ENCODE data around the gene PDE7B. TPM values are rescaled to one million over a fixed set of nuclear protein-coding genes. Genes with fewer than 3 reads are reported as not detected.

PDE7B gene
- total RNA-seq, 1 experiment from 2014 or later: not detected

DNA sequence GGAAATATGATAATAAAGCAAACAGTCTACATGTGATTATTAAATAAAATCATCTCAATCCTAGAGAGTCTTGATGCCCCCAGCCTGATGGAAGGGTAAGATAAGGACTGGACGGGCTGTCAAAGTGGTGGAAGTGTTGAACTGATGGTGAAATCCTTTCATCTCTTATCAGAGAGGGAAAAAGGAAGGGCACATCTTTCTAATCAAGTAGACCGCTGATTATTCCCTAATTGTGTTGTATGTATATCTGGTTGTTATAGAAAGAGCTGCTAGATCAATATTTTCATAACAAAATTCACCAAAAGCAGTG lies 184.5 kb downstream of the PDE7B start:
- no peak overlapping the region for H3K4me2 ChIP-seq (ENCODE audit: low read depth, low read length, poor library complexity, severe bottlenecking)

DNA sequence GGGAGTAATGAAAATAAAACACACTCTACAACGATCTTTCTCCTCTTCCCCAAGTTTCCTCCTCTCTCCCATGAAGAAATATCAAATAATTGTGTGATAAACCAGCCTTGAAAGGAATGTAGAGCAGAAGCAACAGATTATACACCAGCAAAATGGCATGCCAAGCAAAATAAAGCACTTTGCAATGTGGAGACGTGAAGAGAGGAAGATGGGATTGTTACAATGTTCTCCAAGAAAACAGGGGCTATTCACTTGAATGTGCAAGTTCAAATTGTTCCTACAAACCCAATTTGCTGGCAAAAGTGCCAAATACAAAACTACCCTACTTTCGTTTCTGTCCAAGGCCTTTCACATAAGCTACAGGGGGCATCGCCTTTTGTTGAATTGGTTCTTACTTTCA lies 185.1 kb downstream of the PDE7B start:
- H3K79me2 ChIP-seq (ENCODE audit: low read length): no peaks in the 10 kb centered on the region
- H2AFZ ChIP-seq (ENCODE audit: low read length): no peak overlapping the region
- H3K4me3 ChIP-seq (ENCODE audit: low read length): no peak overlapping the region
- H3K4me1 ChIP-seq (ENCODE audit: low read length): no peaks in the 10 kb centered on the region
- H3K27me3 ChIP-seq (ENCODE audit: low read length): no peaks in the 10 kb centered on the region
- no peak overlapping the region for H3K27ac ChIP-seq (ENCODE audit: low read length)
- H3K4me2 ChIP-seq (ENCODE audit: low read depth, low read length, poor library complexity, severe bottlenecking): no peak overlapping the region
- no peak for DNase-seq
- no peaks in the 10 kb centered on the region for H4K20me1 ChIP-seq (ENCODE audit: insufficient read depth, low read depth, low read length)
- H3K36me3 ChIP-seq (ENCODE audit: insufficient read depth, low read length): no peaks in the 10 kb centered on the region
- H3K9ac ChIP-seq (ENCODE audit: low read length): no peak overlapping the region
- H3K9me2 ChIP-seq (replicated peaks; ENCODE audit: insufficient read depth, low read length): no peaks in the 10 kb centered on the region
- no peaks in the 10 kb centered on the region for H3K9me3 ChIP-seq (ENCODE audit: low read length)

More for the DNA sequence above, 184.5 kb downstream of the PDE7B start:
- no peak overlapping the region for H3K4me3 ChIP-seq (ENCODE audit: low read length)
- no peak overlapping the region for H3K27ac ChIP-seq (ENCODE audit: low read length)
- no peaks in the 10 kb centered on the region for H3K36me3 ChIP-seq (ENCODE audit: insufficient read depth, low read length)
- no peaks in the 10 kb centered on the region for H4K20me1 ChIP-seq (ENCODE audit: insufficient read depth, low read depth, low read length)
- no peaks in the 10 kb centered on the region for H3K27me3 ChIP-seq (ENCODE audit: low read length)
- H3K9ac ChIP-seq (ENCODE audit: low read length): no peak overlapping the region
- no peak overlapping the region for H2AFZ ChIP-seq (ENCODE audit: low read length)
- no peaks in the 10 kb centered on the region for H3K4me1 ChIP-seq (ENCODE audit: low read length)
- DNase-seq: no peak
- no peaks in the 10 kb centered on the region for H3K79me2 ChIP-seq (ENCODE audit: low read length)
- no peaks in the 10 kb centered on the region for H3K9me2 ChIP-seq (replicated peaks; ENCODE audit: insufficient read depth, low read length)
- no peaks in the 10 kb centered on the region for H3K9me3 ChIP-seq (ENCODE audit: low read length)

GRCh38 chr6:136037242-136037875 lies 185.9 kb downstream of the PDE7B start:
- no peak for DNase-seq
- no peaks in the 10 kb centered on the region for H3K9me2 ChIP-seq (replicated peaks; ENCODE audit: insufficient read depth, low read length)
- no peak overlapping the region for H3K9ac ChIP-seq (ENCODE audit: low read length)
- H3K4me1 ChIP-seq (ENCODE audit: low read length): no peaks in the 10 kb centered on the region
- H2AFZ ChIP-seq (ENCODE audit: low read length): no peak overlapping the region
- no peak overlapping the region for H3K27ac ChIP-seq (ENCODE audit: low read length)
- no peaks in the 10 kb centered on the region for H3K79me2 ChIP-seq (ENCODE audit: low read length)
- H3K4me2 ChIP-seq (ENCODE audit: low read depth, low read length, poor library complexity, severe bottlenecking): no peak overlapping the region
- no peaks in the 10 kb centered on the region for H4K20me1 ChIP-seq (ENCODE audit: insufficient read depth, low read depth, low read length)
- no peaks in the 10 kb centered on the region for H3K27me3 ChIP-seq (ENCODE audit: low read length)
- no peaks in the 10 kb centered on the region for H3K36me3 ChIP-seq (ENCODE audit: insufficient read depth, low read length)
- H3K4me3 ChIP-seq (ENCODE audit: low read length): no peak overlapping the region
- no peaks in the 10 kb centered on the region for H3K9me3 ChIP-seq (ENCODE audit: low read length)

GRCh38 chr6:136037876-136038460 lies 186.5 kb downstream of the PDE7B start:
- Histone ChIP-seq H3K4me3 (ENCODE audit: low read length) (no peak overlapping the region), H3K9me2 (replicated peaks; ENCODE audit: insufficient read depth, low read length) (no peaks in the 10 kb centered on the region), H3K9me3 (ENCODE audit: low read length) (no peaks in the 10 kb centered on the region), H3K79me2 (ENCODE audit: low read length) (no peaks in the 10 kb centered on the region), H3K4me1 (ENCODE audit: low read length) (no peaks in the 10 kb centered on the region), H2AFZ (ENCODE audit: low read length) (no peak overlapping the region), H3K27ac (ENCODE audit: low read length) (no peak overlapping the region), H3K27me3 (ENCODE audit: low read length) (no peaks in the 10 kb centered on the region), H4K20me1 (ENCODE audit: insufficient read depth, low read depth, low read length) (no peaks in the 10 kb centered on the region), H3K36me3 (ENCODE audit: insufficient read depth, low read length) (no peaks in the 10 kb centered on the region), H3K9ac (ENCODE audit: low read length) (no peak overlapping the region), H3K4me2 (ENCODE audit: low read depth, low read length, poor library complexity, severe bottlenecking) (no peak overlapping the region)
- no peak for DNase-seq

DNA sequence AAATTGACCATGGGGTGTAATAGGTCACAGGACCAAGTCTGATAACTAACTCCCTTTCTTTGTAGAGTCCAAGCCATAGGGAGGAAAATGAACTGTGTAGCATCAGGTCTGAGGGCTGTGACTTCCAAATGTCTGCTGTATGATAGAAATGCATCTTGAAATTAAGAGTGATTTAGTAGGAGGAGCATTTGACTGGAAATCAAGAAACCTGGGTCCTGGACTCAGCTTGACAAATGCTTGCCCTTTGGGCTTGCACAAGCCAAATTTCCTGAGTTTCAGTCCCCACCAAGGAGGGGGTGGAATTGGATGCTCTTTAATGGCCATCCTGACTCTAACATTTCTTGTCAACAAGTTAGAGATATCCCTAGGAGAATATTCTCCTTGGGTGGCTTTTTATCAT lies 187.0 kb downstream of the PDE7B start:
- Histone ChIP-seq H3K36me3 (ENCODE audit: insufficient read depth, low read length) (no peaks in the 10 kb centered on the region), H3K4me2 (ENCODE audit: low read depth, low read length, poor library complexity, severe bottlenecking) (no peak overlapping the region), H3K9ac (ENCODE audit: low read length) (no peak overlapping the region)

GRCh38 chr6:136039185-136039584 lies 187.7 kb downstream of the PDE7B start:
- no peak overlapping the region for H3K4me2 ChIP-seq (ENCODE audit: low read depth, low read length, poor library complexity, severe bottlenecking)
- H3K27me3 ChIP-seq (ENCODE audit: low read length): no peaks in the 10 kb centered on the region
- H3K9me2 ChIP-seq (replicated peaks; ENCODE audit: insufficient read depth, low read length): no peaks in the 10 kb centered on the region
- H4K20me1 ChIP-seq (ENCODE audit: insufficient read depth, low read depth, low read length): no peaks in the 10 kb centered on the region
- H3K79me2 ChIP-seq (ENCODE audit: low read length): no peaks in the 10 kb centered on the region
- H3K27ac ChIP-seq (ENCODE audit: low read length): no peak overlapping the region
- no peaks in the 10 kb centered on the region for H3K4me1 ChIP-seq (ENCODE audit: low read length)
- H3K4me3 ChIP-seq (ENCODE audit: low read length): no peak overlapping the region
- H2AFZ ChIP-seq (ENCODE audit: low read length): no peak overlapping the region
- H3K9ac ChIP-seq (ENCODE audit: low read length): no peak overlapping the region
- DNase-seq: no peak
- H3K9me3 ChIP-seq (ENCODE audit: low read length): no peaks in the 10 kb centered on the region
- H3K36me3 ChIP-seq (ENCODE audit: insufficient read depth, low read length): no peaks in the 10 kb centered on the region

More for the DNA sequence above, 187.0 kb downstream of the PDE7B start:
- H3K27me3 ChIP-seq (ENCODE audit: low read length): no peaks in the 10 kb centered on the region
- H3K4me3 ChIP-seq (ENCODE audit: low read length): no peak overlapping the region
- H3K79me2 ChIP-seq (ENCODE audit: low read length): no peaks in the 10 kb centered on the region
- no peaks in the 10 kb centered on the region for H3K9me2 ChIP-seq (replicated peaks; ENCODE audit: insufficient read depth, low read length)
- H3K4me1 ChIP-seq (ENCODE audit: low read length): no peaks in the 10 kb centered on the region
- no peak overlapping the region for H2AFZ ChIP-seq (ENCODE audit: low read length)
- no peaks in the 10 kb centered on the region for H3K9me3 ChIP-seq (ENCODE audit: low read length)
- no peak overlapping the region for H3K27ac ChIP-seq (ENCODE audit: low read length)
- H4K20me1 ChIP-seq (ENCODE audit: insufficient read depth, low read depth, low read length): no peaks in the 10 kb centered on the region
- DNase-seq: no peak

DNA sequence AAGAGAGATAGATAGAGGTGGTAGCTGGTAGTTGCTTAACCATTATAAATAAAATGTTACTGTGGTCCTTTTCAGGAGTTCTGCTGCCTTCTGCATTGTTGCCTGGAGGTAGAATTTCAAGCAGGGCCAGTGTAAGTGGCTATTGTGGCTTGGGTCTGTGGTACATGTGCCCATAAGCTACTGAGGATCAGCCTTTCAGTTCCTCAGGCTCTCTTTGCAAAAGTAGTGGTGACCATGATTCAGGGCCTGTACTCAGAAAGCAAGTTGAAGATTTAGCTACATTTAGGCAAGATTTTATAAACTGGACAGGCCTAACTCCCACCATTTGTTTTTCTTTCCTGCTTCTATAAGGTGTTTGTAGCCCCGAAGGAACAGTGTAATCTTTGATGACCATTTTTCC lies 199.0 kb downstream of the PDE7B start:
- Histone ChIP-seq H3K79me2 (ENCODE audit: low read length) (no peaks in the 10 kb centered on the region), H3K9ac (ENCODE audit: low read length) (no peak overlapping the region), H3K27me3 (ENCODE audit: low read length) (no peaks in the 10 kb centered on the region), H3K4me1 (ENCODE audit: low read length) (no peaks in the 10 kb centered on the region), H3K4me3 (ENCODE audit: low read length) (no peak overlapping the region), H3K9me2 (replicated peaks; ENCODE audit: insufficient read depth, low read length) (no peaks in the 10 kb centered on the region), H3K9me3 (ENCODE audit: low read length) (no peaks in the 10 kb centered on the region), H3K4me2 (ENCODE audit: low read depth, low read length, poor library complexity, severe bottlenecking) (no peak overlapping the region), H4K20me1 (ENCODE audit: insufficient read depth, low read depth, low read length) (no peaks in the 10 kb centered on the region), H3K27ac (ENCODE audit: low read length) (no peak overlapping the region), H3K36me3 (ENCODE audit: insufficient read depth, low read length) (no peaks in the 10 kb centered on the region), H2AFZ (ENCODE audit: low read length) (no peak overlapping the region)
- DNase-seq: no peak

GRCh38 chr6:136051140-136051775 lies 199.8 kb downstream of the PDE7B start:
- H3K4me3 ChIP-seq (ENCODE audit: low read length): no peak overlapping the region
- H3K4me1 ChIP-seq (ENCODE audit: low read length): no peaks in the 10 kb centered on the region
- H3K9ac ChIP-seq (ENCODE audit: low read length): no peak overlapping the region
- no peak overlapping the region for H3K4me2 ChIP-seq (ENCODE audit: low read depth, low read length, poor library complexity, severe bottlenecking)
- H2AFZ ChIP-seq (ENCODE audit: low read length): no peak overlapping the region
- no peaks in the 10 kb centered on the region for H3K27me3 ChIP-seq (ENCODE audit: low read length)
- no peaks in the 10 kb centered on the region for H3K9me3 ChIP-seq (ENCODE audit: low read length)
- no peak for DNase-seq
- H3K36me3 ChIP-seq (ENCODE audit: insufficient read depth, low read length): no peaks in the 10 kb centered on the region
- H3K9me2 ChIP-seq (replicated peaks; ENCODE audit: insufficient read depth, low read length): no peaks in the 10 kb centered on the region
- H3K79me2 ChIP-seq (ENCODE audit: low read length): no peaks in the 10 kb centered on the region
- no peaks in the 10 kb centered on the region for H4K20me1 ChIP-seq (ENCODE audit: insufficient read depth, low read depth, low read length)
- H3K27ac ChIP-seq (ENCODE audit: low read length): no peak overlapping the region

Measured in Karpas-422 (cell line).